ENCODE results near the gene SAMD4A. TPM values are rescaled to one million over a fixed set of nuclear protein-coding genes. Genes with fewer than 3 reads are reported as not detected.

SAMD4A gene
- total and polyA plus RNA-seq, 2 of the 4 experiments (the other 2 are of a cell fraction), result 22.9 to 38.2 TPM

GRCh38 chr14:54672181-54672580 is 105.3 kb downstream of the SAMD4A start:
- Histone ChIP-seq H3K4me3 (ENCODE audit: insufficient read depth, low read depth, low read length) (no peak overlapping the region), H4K20me1 (ENCODE audit: insufficient read depth, low read length) (peaks cover 90% of the 10 kb centered on the region), H3K9me1 (ENCODE audit: insufficient read depth, low read length) (peaks cover 45% of the 10 kb centered on the region), H4K8ac (ENCODE audit: low read depth in 2 of 2, low read length in 2 of 2) (no peak overlapping the region), H3K23ac (ENCODE audit: low read depth, low read length) (no peak overlapping the region), H3K4me2 (ENCODE audit: low read depth, low read length) (no peak overlapping the region), H3K18ac (ENCODE audit: low read depth, low read length) (no peak overlapping the region), H3K4me1 (ENCODE audit: control insufficient read depth, insufficient read depth, low read length) (peaks cover 41% of the 10 kb centered on the region), H3K56ac (ENCODE audit: extremely low read depth, insufficient read depth, low read length) (no peak overlapping the region), H4K91ac (ENCODE audit: insufficient read depth, low read depth, low read length) (no peak overlapping the region), H3K9me3 (ENCODE audit: control insufficient read depth, insufficient read depth, low read length) (no peaks in the 10 kb centered on the region), H3K27me3 (ENCODE audit: control insufficient read depth, insufficient read depth, low read length) (no peaks in the 10 kb centered on the region), H2AFZ (replicated peaks; ENCODE audit: low read length, poor library complexity) (no peak overlapping the region), H3K14ac (replicated peaks; ENCODE audit: low read depth, low read length) (0 out of 2 replicates have a peak overlapping the region, but pooled peaks have one; percentile 6), H2BK5ac (ENCODE audit: low read depth, low read length, poor library complexity, severe bottlenecking) (no peak overlapping the region), H3K27ac (ENCODE audit: insufficient read depth, low read length) (no peak overlapping the region), H2BK120ac (ENCODE audit: low read depth, low read length) (no peak overlapping the region), H2AK9ac (replicated peaks; ENCODE audit: low read depth, low read length, poor library complexity) (no peak overlapping the region), H4K5ac (ENCODE audit: low read depth, low read length) (no peak overlapping the region), H3K79me1 (ENCODE audit: low read depth in 1 of 2, low read length in 2 of 2) (peaks cover 49 to 96% of the 10 kb centered on the region in 2 experiments), H2AK5ac (ENCODE audit: low read depth, low read length) (no peak overlapping the region; the same call in 1 of the 2 replicates), H3K9ac (ENCODE audit: low read depth, low read length) (no peak overlapping the region), H2BK20ac (ENCODE audit: low read depth, low read length) (no peak overlapping the region), H3K36me3 (ENCODE audit: control insufficient read depth, insufficient read depth, low read length) (0 out of 2 replicates have a peak, but pooled peaks cover 4% of the 10 kb centered on the region), H2BK15ac (ENCODE audit: low read depth, low read length) (no peak overlapping the region), H3K4ac (ENCODE audit: low read depth, low read length) (no peak overlapping the region)
- dilution Hi-C loops (cut with HindIII; ENCODE audit: low sequenced_read_pairs, unreplicated experiment) (no loop called here), intact Hi-C loops (cut with micrococcal nuclease) (no loop called here), in situ Hi-C loops (cut with MboI; ENCODE audit: low sequenced_read_pairs) (no loop called here)
- WGBS, 2 experiments (ENCODE audit: extremely low coverage in 2 of 2, insufficient read length in 1 of 2), result no CpG with 5 or more reads among the region's 7 CpGs
- DNase-seq (no peak), ATAC-seq (ENCODE audit: low read depth) (no peak)
- ChIA-PET CTCF (interaction anchor here (1.1 kb wide), 1 partner anchor 105 kb away, joined by 4 read pairs; the partner anchor contains the start of gene SAMD4A), POLR2A (ENCODE audit: unreplicated experiment) (no interaction called here)
- TF ChIP-seq SMC3 (IDR thresholded peaks at IDR 0.05; ENCODE audit: low read depth, low read length), result no peak
- TF ChIP-seq RAD21 (IDR thresholded peaks at IDR 0.05; ENCODE audit: low read length), result no peak
- no peak for TF ChIP-seq CEBPB (IDR thresholded peaks at IDR 0.05; ENCODE audit: low read depth, low read length)
- no peak for TF ChIP-seq RFX5 (IDR thresholded peaks at IDR 0.05; ENCODE audit: low read depth, low read length)
- no peak for TF ChIP-seq NFE2L2 (IDR thresholded peaks at IDR 0.05; ENCODE audit: low read depth, low read length)
- no peak for TF ChIP-seq USF2 (IDR thresholded peaks at IDR 0.05; ENCODE audit: low read depth, low read length)
- TF ChIP-seq MAFK (IDR thresholded peaks at IDR 0.05; ENCODE audit: low read depth, low read length), result no peak
- TF ChIP-seq MAZ (IDR thresholded peaks at IDR 0.05; ENCODE audit: borderline replicate concordance, low read depth, low read length), result no peak
- BruUV-seq (replicated peaks), result no TSS peak
